Keratinocyte (primary cell): Measurements from ENCODE around the gene ELANE. TPM values are rescaled to one million over a fixed set of nuclear protein-coding genes. Genes with fewer than 3 reads are reported as not detected.

Experiments
- DNase-seq: peaks from one replicate; pipeline ENCODE4 v3.0.0-alpha.2; 2011; ENCODE audit warnings: low read depth, missing footprints, low spot score
- FAIRE-seq: peaks from 2 replicates; lab custom pipeline; 2011; peaks lifted over from hg19 to GRCh38; lab: Jason Lieb, UNC
- H2AFZ ChIP-seq: 2 replicates; pipeline ENCODE4 v1.6.0; 2012; ENCODE audit warnings: low read length, control low read depth, inconsistent platforms; ENCODE audit not compliant: control insufficient read depth
- H3K27ac ChIP-seq: 2 replicates; pipeline ENCODE4 v1.5.1; 2011; ENCODE audit warnings: low read length; ENCODE audit not compliant: control insufficient read depth, insufficient read depth
- H3K27me3 ChIP-seq: 3 replicates; pipeline ENCODE4 v1.6.0; 2011; ENCODE audit warnings: low read length; ENCODE audit not compliant: control insufficient read depth, insufficient read depth; ENCODE audit errors: extremely low read depth
- H3K36me3 ChIP-seq, 2 experiments: 2 replicates in 1 of 2; 3 replicates in 1 of 2; pipeline ENCODE4 v1.5.1; 2011; ENCODE audit warnings: low read length in 2 of 2, mild to moderate bottlenecking in 1 of 2; ENCODE audit not compliant: control insufficient read depth in 2 of 2, insufficient read depth in 2 of 2; ENCODE audit errors: extremely low read depth in 1 of 2
- H3K4me1 ChIP-seq: 3 replicates; pipeline ENCODE4 v1.5.1; 2011; ENCODE audit warnings: low read length; ENCODE audit not compliant: control insufficient read depth, insufficient read depth; ENCODE audit errors: extremely low read depth
- H3K4me2 ChIP-seq: 3 replicates; pipeline ENCODE4 v1.6.0; 2011; ENCODE audit warnings: low read depth, low read length; ENCODE audit not compliant: control insufficient read depth, insufficient read depth; ENCODE audit errors: extremely low read depth
- H3K4me3 ChIP-seq, 3 experiments: fragments of 200-600 bp in 1 of 3; sonication (generic) in 1 of 3; 2 replicates in 2 of 3; 3 replicates in 1 of 3; pipeline ENCODE4 v1.5.1; 2011 to 2016; ENCODE audit warnings: low read length in 3 of 3, mild to moderate bottlenecking in 3 of 3, control low read depth in 2 of 3, inconsistent platforms in 1 of 3, low read depth in 1 of 3, mixed read lengths in 1 of 3, mixed run types in 1 of 3, moderate library complexity in 1 of 3; ENCODE audit not compliant: control insufficient read depth in 2 of 3, insufficient read depth in 2 of 3; ENCODE audit errors: extremely low read depth in 1 of 3
- H3K79me2 ChIP-seq: 2 replicates; pipeline ENCODE4 v1.6.0; 2012; ENCODE audit warnings: low read length; ENCODE audit not compliant: control insufficient read depth, insufficient read depth
- H3K9ac ChIP-seq: 3 replicates; pipeline ENCODE4 v1.6.0; 2011; ENCODE audit warnings: low read length; ENCODE audit not compliant: control insufficient read depth, insufficient read depth; ENCODE audit errors: extremely low read depth
- H3K9me1 ChIP-seq: 3 replicates; pipeline ENCODE4 v1.6.0; 2011; ENCODE audit warnings: low read length; ENCODE audit not compliant: control insufficient read depth, insufficient read depth; ENCODE audit errors: extremely low read depth
- H3K9me3 ChIP-seq: 2 replicates; pipeline ENCODE4 v1.5.1; 2012; ENCODE audit warnings: low read depth, low read length; ENCODE audit not compliant: control insufficient read depth
- H4K20me1 ChIP-seq: 3 replicates; pipeline ENCODE4 v1.6.0; 2011; ENCODE audit warnings: low read length; ENCODE audit not compliant: control insufficient read depth, insufficient read depth; ENCODE audit errors: extremely low read depth
- EZH2 ChIP-seq: IDR thresholded peaks from one replicate; pipeline ENCODE4 v1.6.1; 2012; ENCODE audit warnings: inconsistent platforms, mild to moderate bottlenecking, low read length, moderate library complexity
- dilution Hi-C: fragments of 300-500 bp; cut with MboI; formaldehyde crosslinking; loops from one replicate; pipeline ENCODE4 v1.7.0; 2020; ENCODE audit warnings: low sequenced_read_pairs; ENCODE audit not compliant: extremely low pct_ligation_motif_present
- polyA plus RNA-seq, 5 experiments: library from polyadenylated mRNA; depleted of rRNA in 3 of 5; stranded (reverse) in 3 of 5; stranded (forward) in 1 of 5; unstranded in 1 of 5; fragments of >200 nt; gene quantifications; 1 replicate in 1 of 5; 2 replicates in 3 of 5; 3 replicates in 1 of 5; pipeline versions ENCODE4 v1.2.1 to v1.2.3, GENCODE V29; 2011 to 2012; ENCODE audit warnings: missing spikeins in 2 of 5, low read depth in 1 of 5, low replicate concordance in 1 of 5
- TF ChIP-seq, protein P1 (sequence below), 3 experiments: IDR thresholded peaks in 1 of 3; conservative IDR thresholded peaks in 1 of 3; optimal IDR thresholded peaks in 1 of 3; 2 replicates in 2 of 3; 3 replicates in 1 of 3; pipeline versions ENCODE3 to v1.5.1; 2011; ENCODE audit warnings: low read length in 3 of 3, mild to moderate bottlenecking in 3 of 3, moderate library complexity in 2 of 3, control low read depth in 1 of 3, inconsistent platforms in 1 of 3; ENCODE audit not compliant: insufficient read depth in 2 of 3; ENCODE audit errors: extremely low read depth in 1 of 3

ELANE gene
- polyA plus RNA-seq, 1 donor (not counting 4 experiments of a cell fraction or from before 2014, with no cell fraction given) = not detected

DNA sequence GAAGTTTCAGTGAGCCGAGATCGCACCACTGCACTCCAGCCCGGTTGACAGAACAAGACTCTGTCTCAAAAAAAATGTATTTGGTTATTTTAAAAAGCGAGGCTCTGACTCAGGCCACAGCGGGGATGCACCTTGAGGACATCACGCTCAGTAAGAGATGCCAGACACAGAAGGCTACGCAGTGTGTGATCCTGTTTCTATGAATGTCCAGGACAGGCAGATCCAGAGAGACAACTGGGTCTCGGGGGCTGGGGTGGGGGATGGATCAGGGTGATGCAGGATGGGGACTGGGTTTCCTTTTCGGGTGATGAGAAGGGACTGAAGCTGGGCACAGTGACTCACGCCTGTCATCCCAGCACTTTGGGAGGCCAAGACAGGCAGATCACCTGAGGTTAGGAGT, 35.5 kb downstream of the ELANE start:
- Histone ChIP-seq H3K27me3 (no peaks in the 10 kb centered on the region), H3K27ac (no peak overlapping the region), H3K4me1 (peaks cover 6% of the 10 kb centered on the region), H3K4me2 (no peak overlapping the region), H3K9ac (no peak overlapping the region), H3K4me3 (no peak overlapping the region), H3K36me3 (peaks cover 9 to 13% of the 10 kb centered on the region in 2 experiments), H4K20me1 (peaks cover 2% of the 10 kb centered on the region), H3K9me1 (no peaks in the 10 kb centered on the region), H3K79me2 (no peaks in the 10 kb centered on the region), H2AFZ (no peak overlapping the region), H3K9me3 (no peaks in the 10 kb centered on the region)
- DNase-seq = no peak
- TF ChIP-seq EZH2 = no peak
- FAIRE-seq = no peak
- dilution Hi-C loops = no loop called here

- peaks cover 9 to 10% of the 10 kb centered on the region in 2 experiments for H3K36me3 ChIP-seq
- TF ChIP-seq, protein P1, sequence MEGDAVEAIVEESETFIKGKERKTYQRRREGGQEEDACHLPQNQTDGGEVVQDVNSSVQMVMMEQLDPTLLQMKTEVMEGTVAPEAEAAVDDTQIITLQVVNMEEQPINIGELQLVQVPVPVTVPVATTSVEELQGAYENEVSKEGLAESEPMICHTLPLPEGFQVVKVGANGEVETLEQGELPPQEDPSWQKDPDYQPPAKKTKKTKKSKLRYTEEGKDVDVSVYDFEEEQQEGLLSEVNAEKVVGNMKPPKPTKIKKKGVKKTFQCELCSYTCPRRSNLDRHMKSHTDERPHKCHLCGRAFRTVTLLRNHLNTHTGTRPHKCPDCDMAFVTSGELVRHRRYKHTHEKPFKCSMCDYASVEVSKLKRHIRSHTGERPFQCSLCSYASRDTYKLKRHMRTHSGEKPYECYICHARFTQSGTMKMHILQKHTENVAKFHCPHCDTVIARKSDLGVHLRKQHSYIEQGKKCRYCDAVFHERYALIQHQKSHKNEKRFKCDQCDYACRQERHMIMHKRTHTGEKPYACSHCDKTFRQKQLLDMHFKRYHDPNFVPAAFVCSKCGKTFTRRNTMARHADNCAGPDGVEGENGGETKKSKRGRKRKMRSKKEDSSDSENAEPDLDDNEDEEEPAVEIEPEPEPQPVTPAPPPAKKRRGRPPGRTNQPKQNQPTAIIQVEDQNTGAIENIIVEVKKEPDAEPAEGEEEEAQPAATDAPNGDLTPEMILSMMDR (optimal IDR thresholded peaks at IDR 0.05 in 1 of 3, IDR thresholded peaks at IDR 0.05 in 1 of 3, conservative IDR thresholded peaks at IDR 0.05 in 1 of 3; ENCODE audit: extremely low read depth in 1 of 3, insufficient read depth in 2 of 3, low read length in 3 of 3) = no peak
- no peak for TF ChIP-seq EZH2
- H3K79me2 ChIP-seq = no peaks in the 10 kb centered on the region
- no peak for DNase-seq
- H3K9me3 ChIP-seq = no peaks in the 10 kb centered on the region
- no peak overlapping the region for H3K27ac ChIP-seq
- H3K4me1 ChIP-seq = peaks cover 2% of the 10 kb centered on the region
- dilution Hi-C loops = no loop called here
- no peaks in the 10 kb centered on the region for H4K20me1 ChIP-seq
- H3K9ac ChIP-seq = no peak overlapping the region
- FAIRE-seq = no peak
- H3K4me3 ChIP-seq = no peak overlapping the region
- no peaks in the 10 kb centered on the region for H3K9me1 ChIP-seq
- H3K4me2 ChIP-seq = no peak overlapping the region
- H2AFZ ChIP-seq = no peak overlapping the region
- H3K27me3 ChIP-seq = no peaks in the 10 kb centered on the region
These were observed 36.7 kb downstream of the ELANE start for GRCh38 chr19:888581-889385.
